ENCODE data around the gene PLPPR3.

PLPPR3 gene

DNA sequence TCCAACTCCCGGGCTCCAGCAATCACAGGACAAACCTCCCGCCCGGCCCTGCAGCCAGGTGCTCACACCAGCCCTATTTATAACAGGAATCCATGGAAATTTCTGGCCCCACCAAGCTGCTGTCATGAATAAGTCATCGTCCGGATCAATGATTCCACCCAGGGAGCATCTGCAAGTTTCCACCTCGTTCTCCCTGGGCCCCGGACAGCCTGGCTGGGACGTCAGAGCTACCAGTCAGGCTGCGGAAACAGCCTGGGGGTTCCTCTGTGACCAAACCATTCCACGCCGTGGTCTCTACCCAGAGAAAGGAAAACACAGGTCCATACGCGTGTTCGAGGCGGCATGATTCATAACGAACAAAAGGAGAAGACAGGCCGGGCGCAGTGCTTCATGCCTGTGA, 45.2 kb downstream of the PLPPR3 start:
- DNase-seq (ENCODE audit: low read depth): no peak

DNA sequence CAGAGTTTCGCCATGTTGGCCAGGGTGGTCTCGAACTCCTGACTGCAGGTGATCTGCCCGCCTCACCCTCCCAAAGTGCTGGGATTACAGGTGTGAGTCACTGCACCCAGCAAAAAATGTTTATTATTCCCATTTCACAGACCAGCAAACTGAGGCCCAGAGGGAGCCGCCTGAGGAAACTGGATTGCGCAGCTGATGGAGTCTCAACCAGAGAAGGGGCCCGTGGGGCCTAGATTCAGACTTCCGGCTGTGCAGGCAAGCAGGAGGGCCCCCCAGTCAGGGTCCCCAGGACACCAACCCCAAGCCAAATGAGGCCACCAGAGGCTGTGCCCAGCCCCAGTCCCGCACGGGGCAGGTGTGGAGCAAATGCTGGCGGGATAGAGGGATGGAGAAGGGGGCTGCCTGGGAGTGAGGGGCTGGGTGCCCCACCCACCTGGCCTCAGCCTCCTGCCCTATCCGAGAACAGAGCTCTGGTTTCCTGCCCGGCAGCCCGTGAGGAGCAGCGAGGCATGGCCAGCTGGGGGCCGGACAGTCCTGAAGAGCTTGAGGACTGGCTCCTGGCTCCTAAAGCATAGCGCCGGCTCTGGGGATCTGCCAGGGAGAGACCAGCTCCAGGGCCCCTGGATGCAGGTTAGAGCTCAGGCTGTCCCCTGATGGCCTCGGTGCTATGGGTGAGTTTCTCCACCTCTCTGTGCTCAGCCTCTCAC, 48.9 kb downstream of the PLPPR3 start:
- no peak for DNase-seq (ENCODE audit: low read depth)

DNA sequence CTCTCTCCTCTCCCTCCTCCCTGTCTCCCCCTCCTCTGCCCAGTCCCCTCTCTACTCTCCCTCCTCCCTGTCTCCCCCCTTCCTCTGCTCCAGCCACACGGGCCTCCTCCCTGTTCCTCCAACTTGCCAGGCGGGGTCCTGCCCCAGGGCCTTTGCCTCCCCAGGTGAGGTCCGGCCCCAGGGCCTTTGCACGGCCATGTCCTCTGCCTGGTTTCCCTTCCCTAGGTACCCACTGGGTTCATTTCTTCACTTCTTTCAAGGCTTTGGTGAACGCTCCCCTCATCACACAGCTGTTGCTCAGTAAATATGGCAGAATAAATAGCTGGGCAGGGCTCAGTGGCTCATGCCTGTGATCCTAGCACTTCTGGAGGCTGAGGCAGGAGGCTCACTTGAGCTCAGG, 49.7 kb downstream of the PLPPR3 start:
- no peak for DNase-seq (ENCODE audit: low read depth)

DNA sequence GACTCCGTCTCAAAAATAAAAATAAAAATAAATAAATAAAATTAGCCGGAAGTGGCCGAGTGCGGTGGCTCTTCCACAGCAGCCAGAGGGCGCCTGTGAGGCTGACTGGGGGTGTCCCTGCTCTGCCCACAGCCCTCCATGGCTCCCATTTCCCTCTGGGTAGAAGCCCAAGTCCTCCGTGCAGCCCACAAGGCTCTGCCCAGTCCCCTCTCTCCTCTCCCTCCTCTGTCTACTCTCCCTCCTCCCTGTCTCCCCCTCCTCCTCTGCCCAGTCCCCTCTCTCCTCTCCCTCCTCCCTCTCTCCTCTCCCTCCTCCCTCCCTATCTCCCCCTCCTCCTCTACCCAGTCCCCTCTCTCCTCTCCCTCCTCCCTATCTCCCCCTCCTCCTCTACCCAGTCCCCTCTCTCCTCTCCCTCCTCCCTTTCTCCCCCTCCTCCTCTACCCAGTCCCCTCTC, 50.4 kb downstream of the PLPPR3 start:
- DNase-seq (ENCODE audit: low read depth): no peak

DNA sequence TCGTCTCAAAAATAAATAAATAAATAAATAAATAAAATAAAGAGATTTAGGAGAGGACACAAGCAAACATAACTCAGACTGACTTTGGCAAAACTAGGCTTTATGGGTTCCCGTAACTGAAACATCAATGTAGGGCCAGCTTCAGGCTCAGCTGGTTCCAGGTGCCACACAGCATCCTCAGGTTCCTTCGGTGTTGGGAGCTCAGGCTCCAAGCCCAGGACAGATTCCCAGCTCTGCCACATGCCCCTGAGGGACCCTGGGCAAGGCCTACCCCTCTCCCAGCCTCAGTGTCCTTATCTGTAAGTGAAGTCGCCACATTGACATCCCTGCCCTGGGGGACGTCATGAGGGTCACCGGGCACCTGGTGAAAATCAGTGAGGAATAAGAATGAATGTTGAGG, 52.1 kb downstream of the PLPPR3 start:
- no peak for DNase-seq (ENCODE audit: low read depth)

DNA sequence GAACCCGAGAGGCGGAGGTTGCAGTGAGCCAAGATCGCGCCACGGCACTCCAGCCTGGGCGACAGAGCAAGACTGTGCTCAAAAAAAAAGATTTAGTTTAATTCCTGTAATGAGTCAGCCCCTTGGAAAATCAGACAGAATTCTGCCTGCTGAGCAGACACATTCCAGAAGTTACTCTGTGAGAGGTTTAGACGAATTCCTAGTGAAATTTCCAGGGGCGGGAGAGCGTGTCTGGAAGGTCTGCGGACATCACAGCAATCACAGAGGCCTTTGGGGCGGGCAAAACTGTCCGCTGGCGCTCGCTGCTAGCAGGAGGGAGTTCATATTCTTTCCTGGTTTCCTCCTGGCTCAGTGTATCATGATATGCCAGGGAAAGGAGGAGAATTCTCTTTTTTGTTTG, 53.3 kb downstream of the PLPPR3 start:
- DNase-seq (ENCODE audit: low read depth): no peak

DNA sequence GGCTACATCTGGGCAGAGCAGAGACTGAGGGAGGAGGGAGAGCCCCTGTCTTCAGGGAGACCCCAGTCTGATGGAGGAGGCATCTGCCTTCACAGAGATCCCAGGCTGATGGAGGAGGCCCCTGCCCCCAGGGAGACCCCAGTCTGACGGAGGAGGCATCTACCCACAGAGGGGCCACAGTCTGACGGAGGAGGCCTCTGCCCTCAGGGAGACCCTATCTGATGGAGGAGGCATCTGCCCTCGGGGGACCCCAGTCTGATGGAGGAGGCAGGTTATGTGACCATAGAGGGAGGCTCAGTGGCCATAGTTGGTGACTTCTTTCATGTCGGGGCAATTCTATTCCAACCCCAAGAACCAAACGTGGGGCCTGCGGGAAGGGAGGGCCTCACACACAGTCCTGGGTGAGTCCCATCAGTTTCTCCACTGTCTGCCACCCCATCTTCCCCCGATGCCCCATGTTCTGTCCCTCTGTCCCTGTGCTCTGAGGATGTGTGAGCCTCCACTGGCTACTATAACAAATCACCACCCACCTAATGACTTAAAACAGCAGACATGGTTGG, 56.5 kb downstream of the PLPPR3 start:
- no peak for DNase-seq (ENCODE audit: low read depth)

DNA sequence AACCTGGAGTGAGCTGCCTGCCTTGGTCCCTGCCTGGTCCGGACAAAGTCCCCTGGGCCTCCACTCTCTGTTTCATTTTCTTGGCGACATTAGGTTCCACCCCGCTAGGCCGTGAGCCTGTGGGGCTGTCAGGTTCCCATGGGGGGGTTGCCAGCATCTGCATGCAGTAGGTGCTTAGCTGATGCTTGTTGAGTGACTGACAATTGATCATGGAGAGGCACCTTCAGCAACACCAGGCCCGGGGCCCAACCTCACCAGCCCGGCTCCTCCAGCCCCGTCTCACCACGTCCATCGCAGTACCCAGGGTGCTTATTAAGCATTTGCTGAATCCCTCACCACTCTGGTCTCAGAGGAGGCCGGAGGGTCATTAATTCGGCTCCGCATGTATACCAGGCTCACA, 57.5 kb downstream of the PLPPR3 start:
- DNase-seq (ENCODE audit: low read depth): no peak

DNA sequence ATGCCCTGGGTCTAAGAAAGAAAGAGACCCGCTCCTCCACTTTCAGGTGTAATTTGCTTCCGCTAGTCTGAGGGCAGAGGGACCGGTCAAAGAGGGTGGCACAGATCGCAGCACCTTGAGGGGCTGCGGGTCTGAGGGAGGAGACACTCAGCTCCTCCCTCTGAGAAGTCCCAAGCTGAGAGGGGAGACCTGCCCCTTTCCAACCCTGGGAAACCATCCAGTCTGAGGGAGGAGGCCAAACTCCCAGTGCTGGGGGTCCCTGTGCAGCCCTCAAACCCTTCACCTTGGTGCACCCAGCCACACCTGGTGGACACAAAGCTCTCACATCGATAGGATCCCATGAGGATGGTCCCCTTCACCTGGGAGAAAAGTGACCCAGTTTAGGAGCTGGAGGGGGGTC, 57.9 kb downstream of the PLPPR3 start:
- no peak for DNase-seq (ENCODE audit: low read depth)

DNA sequence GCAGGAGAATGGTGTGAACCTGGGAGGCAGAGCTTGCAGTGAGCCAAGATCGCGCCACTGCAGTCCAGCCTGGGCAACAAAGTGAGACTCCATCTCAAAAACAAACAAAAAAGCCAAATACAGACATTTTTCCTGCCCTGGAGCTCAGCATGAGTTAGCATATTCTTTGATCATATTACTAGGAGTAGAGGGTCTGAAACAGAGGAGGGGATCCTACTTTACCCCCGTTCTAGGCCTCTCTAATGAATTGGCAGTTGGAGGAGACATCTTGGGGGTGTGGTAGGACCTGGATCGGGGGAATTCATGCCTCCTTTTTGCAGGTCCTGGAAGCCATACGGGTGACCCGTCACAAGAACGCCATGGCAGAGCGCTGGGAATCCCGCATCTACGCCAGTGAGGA, 58.6 kb downstream of the PLPPR3 start:
- DNase-seq (ENCODE audit: low read depth): no peak
